Measurements from ENCODE around the gene ADAMTS6.

ADAMTS6 gene

GRCh38 chr5:65483546-65484346, 2.0 kb upstream of the ADAMTS6 start:
- Histone ChIP-seq H3K27me3 (ENCODE audit: control insufficient read depth, insufficient read depth, low read length) (peaks cover 16% of the 10 kb centered on the region), H3K9ac (ENCODE audit: low read length) (peak overlapping the region; percentile 78), H3K9me3 (ENCODE audit: control insufficient read depth, low read depth, low read length) (no peaks in the 10 kb centered on the region), H3K4me3 (ENCODE audit: low read length) (peak overlapping the region; percentile 66), H3K27ac (ENCODE audit: low read length) (no peak overlapping the region), H3K4me1 (ENCODE audit: control insufficient read depth, low read depth, low read length) (peaks cover 31% of the 10 kb centered on the region), H3K36me3 (ENCODE audit: control insufficient read depth, low read depth, low read length) (no peaks in the 10 kb centered on the region)

- Histone ChIP-seq H3K4me3 (ENCODE audit: low read length) (peak overlapping the region; percentile 66), H3K27me3 (ENCODE audit: control insufficient read depth, insufficient read depth, low read length) (peaks cover 16% of the 10 kb centered on the region), H3K36me3 (ENCODE audit: control insufficient read depth, low read depth, low read length) (no peaks in the 10 kb centered on the region), H3K4me1 (ENCODE audit: control insufficient read depth, low read depth, low read length) (peaks cover 33% of the 10 kb centered on the region), H3K27ac (ENCODE audit: low read length) (no peak overlapping the region), H3K9ac (ENCODE audit: low read length) (peak overlapping the region; percentile 78), H3K9me3 (ENCODE audit: control insufficient read depth, low read depth, low read length) (no peaks in the 10 kb centered on the region)
Measured at GRCh38 chr5:65482736-65483545, 1.2 kb upstream of the ADAMTS6 start.

DNA sequence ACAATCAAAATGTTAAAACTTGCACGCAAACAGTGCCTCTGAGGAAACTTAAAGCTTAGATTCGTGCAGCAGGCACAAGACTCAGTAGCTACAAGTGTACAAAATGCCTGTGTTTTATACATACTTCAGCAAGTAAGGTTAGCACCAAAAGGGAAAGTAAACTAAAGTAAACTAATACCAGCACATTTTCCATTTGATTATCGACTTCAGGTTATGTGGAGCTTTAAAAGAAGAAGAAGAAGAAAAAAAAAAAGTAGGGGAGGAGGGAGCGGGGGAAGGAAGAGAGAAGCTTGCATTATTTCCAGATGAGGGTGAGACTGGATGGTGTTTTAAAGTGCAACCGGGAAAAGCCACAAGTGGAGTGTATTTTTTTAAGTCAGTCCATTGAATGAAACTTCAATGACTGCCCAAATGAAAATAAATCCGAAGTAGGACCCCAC, 596 bp upstream of the ADAMTS6 start:
- peaks cover 33% of the 10 kb centered on the region for H3K4me1 ChIP-seq (ENCODE audit: control insufficient read depth, low read depth, low read length)
- peak overlapping the region; percentile 66 for H3K4me3 ChIP-seq (ENCODE audit: low read length)
- no peaks in the 10 kb centered on the region for H3K9me3 ChIP-seq (ENCODE audit: control insufficient read depth, low read depth, low read length)
- H3K27me3 ChIP-seq (ENCODE audit: control insufficient read depth, insufficient read depth, low read length): peaks cover 16% of the 10 kb centered on the region
- peak overlapping the region; percentile 78 for H3K9ac ChIP-seq (ENCODE audit: low read length)
- H3K36me3 ChIP-seq (ENCODE audit: control insufficient read depth, low read depth, low read length): no peaks in the 10 kb centered on the region
- peak overlapping the region; percentile 80 for H3K27ac ChIP-seq (ENCODE audit: low read length)

GRCh38 chr5:65481171-65481581, 544 bp downstream of the ADAMTS6 start:
- Histone ChIP-seq H3K36me3 (ENCODE audit: control insufficient read depth, low read depth, low read length) (no peaks in the 10 kb centered on the region), H3K9ac (ENCODE audit: low read length) (peak overlapping the region; percentile 78), H3K27ac (ENCODE audit: low read length) (peak overlapping the region; percentile 80), H3K4me1 (ENCODE audit: control insufficient read depth, low read depth, low read length) (peaks cover 33% of the 10 kb centered on the region), H3K9me3 (ENCODE audit: control insufficient read depth, low read depth, low read length) (no peaks in the 10 kb centered on the region), H3K4me3 (ENCODE audit: low read length) (peak overlapping the region; percentile 66), H3K27me3 (ENCODE audit: control insufficient read depth, insufficient read depth, low read length) (peaks cover 16% of the 10 kb centered on the region)

GRCh38 chr5:65480306-65480865, 1.3 kb downstream of the ADAMTS6 start:
- peak overlapping the region; percentile 78 for H3K9ac ChIP-seq (ENCODE audit: low read length)

DNA sequence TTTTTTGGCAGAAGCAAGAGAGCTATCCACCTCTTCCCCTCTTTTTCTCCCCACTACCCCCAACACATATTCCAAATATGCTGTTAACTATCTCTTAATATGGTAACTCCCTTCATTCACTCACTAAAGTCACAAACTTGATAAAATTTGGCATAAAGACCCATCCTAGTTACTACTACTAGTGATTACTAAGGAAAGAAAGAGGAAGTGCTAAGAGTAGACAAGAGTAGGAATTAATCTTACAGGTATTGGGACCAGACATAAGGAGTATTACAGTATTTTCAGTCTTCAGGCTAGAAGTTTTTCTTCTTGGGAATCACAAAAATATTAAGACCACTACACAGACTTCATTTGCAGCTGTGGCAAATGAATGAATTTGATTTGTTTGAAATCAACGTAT, 2.2 kb downstream of the ADAMTS6 start:
- Histone ChIP-seq H3K27me3 (ENCODE audit: control insufficient read depth, insufficient read depth, low read length) (peaks cover 16% of the 10 kb centered on the region), H3K36me3 (ENCODE audit: control insufficient read depth, low read depth, low read length) (no peaks in the 10 kb centered on the region), H3K9me3 (ENCODE audit: control insufficient read depth, low read depth, low read length) (no peaks in the 10 kb centered on the region), H3K4me3 (ENCODE audit: low read length) (peak overlapping the region; percentile 66), H3K9ac (ENCODE audit: low read length) (no peak overlapping the region), H3K4me1 (ENCODE audit: control insufficient read depth, low read depth, low read length) (peaks cover 33% of the 10 kb centered on the region), H3K27ac (ENCODE audit: low read length) (no peak overlapping the region)

More at GRCh38 chr5:65480306-65480865, 1.3 kb downstream of the ADAMTS6 start:
- no peaks in the 10 kb centered on the region for H3K9me3 ChIP-seq (ENCODE audit: control insufficient read depth, low read depth, low read length)
- H3K27ac ChIP-seq (ENCODE audit: low read length): no peak overlapping the region
- peaks cover 33% of the 10 kb centered on the region for H3K4me1 ChIP-seq (ENCODE audit: control insufficient read depth, low read depth, low read length)
- H3K27me3 ChIP-seq (ENCODE audit: control insufficient read depth, insufficient read depth, low read length): peaks cover 16% of the 10 kb centered on the region
- peak overlapping the region; percentile 66 for H3K4me3 ChIP-seq (ENCODE audit: low read length)
- H3K36me3 ChIP-seq (ENCODE audit: control insufficient read depth, low read depth, low read length): no peaks in the 10 kb centered on the region

DNA sequence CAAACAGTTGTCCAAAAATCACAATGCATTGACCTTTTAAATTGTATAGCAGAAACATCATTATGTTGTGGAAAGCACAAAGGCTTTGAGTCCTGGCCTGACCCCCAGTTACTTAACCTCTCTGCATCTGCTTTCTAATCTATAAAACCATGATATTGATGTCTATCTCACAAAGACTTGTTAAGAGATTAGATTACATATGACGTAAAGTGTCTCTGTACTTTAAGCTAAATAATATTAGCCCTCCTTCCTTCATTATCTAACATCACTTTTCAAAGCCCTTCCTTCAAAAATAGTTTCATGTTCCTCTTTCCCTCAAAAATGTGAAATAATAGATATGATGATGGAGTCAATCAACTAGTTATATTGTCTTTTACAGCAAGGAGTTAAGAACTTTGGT, 3.4 kb downstream of the ADAMTS6 start:
- no peak overlapping the region for H3K9ac ChIP-seq (ENCODE audit: low read length)
- H3K4me3 ChIP-seq (ENCODE audit: low read length): no peak overlapping the region
- H3K9me3 ChIP-seq (ENCODE audit: control insufficient read depth, low read depth, low read length): no peaks in the 10 kb centered on the region
- no peaks in the 10 kb centered on the region for H3K36me3 ChIP-seq (ENCODE audit: control insufficient read depth, low read depth, low read length)
- peaks cover 28% of the 10 kb centered on the region for H3K4me1 ChIP-seq (ENCODE audit: control insufficient read depth, low read depth, low read length)
- peaks cover 16% of the 10 kb centered on the region for H3K27me3 ChIP-seq (ENCODE audit: control insufficient read depth, insufficient read depth, low read length)
- H3K27ac ChIP-seq (ENCODE audit: low read length): no peak overlapping the region

DNA sequence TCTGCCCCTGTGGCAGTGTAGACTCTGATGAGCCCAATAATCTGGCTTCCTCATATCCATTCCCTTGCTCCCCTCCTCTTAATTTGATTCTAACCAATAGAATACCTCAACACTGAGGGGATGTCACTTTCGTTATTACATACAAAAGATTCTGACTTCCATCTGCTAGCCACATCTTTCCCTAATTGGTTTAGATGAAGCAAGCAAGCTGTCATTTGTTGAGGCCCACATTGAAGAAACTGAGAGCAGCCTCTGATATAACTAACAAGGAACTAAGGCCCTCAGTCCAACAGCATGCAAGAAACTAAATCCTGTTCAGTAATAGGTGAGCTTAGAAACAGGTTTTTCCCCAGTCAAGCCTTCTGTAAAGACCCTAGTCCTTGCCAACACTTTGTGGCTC, 5.8 kb downstream of the ADAMTS6 start:
- Histone ChIP-seq H3K9me3 (ENCODE audit: control insufficient read depth, low read depth, low read length) (no peaks in the 10 kb centered on the region), H3K27me3 (ENCODE audit: control insufficient read depth, insufficient read depth, low read length) (peaks cover 16% of the 10 kb centered on the region), H3K4me3 (ENCODE audit: low read length) (no peak overlapping the region), H3K27ac (ENCODE audit: low read length) (no peak overlapping the region), H3K36me3 (ENCODE audit: control insufficient read depth, low read depth, low read length) (no peaks in the 10 kb centered on the region), H3K9ac (ENCODE audit: low read length) (no peak overlapping the region), H3K4me1 (ENCODE audit: control insufficient read depth, low read depth, low read length) (peaks cover 17% of the 10 kb centered on the region)

DNA sequence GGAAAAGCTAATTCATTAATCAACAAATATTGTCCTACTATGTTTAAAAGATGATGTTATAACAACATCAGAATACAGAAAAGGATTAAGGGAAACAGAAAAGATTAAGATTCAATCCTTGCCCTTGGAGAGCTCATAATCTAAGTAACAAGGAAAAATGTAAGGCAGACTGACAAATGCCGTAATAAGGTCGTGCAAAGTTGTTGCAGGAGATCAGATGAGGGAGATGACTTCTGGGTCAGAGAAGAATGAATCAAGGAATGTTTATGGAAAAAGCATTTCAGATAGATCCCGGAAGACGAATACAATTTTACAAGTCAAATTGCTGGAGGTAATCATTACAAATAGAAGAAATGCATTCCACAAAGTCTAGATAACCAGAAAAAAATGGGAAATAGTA, 6.4 kb downstream of the ADAMTS6 start:
- no peak overlapping the region for H3K4me3 ChIP-seq (ENCODE audit: low read length)
- H3K27me3 ChIP-seq (ENCODE audit: control insufficient read depth, insufficient read depth, low read length): peaks cover 11% of the 10 kb centered on the region

DNA sequence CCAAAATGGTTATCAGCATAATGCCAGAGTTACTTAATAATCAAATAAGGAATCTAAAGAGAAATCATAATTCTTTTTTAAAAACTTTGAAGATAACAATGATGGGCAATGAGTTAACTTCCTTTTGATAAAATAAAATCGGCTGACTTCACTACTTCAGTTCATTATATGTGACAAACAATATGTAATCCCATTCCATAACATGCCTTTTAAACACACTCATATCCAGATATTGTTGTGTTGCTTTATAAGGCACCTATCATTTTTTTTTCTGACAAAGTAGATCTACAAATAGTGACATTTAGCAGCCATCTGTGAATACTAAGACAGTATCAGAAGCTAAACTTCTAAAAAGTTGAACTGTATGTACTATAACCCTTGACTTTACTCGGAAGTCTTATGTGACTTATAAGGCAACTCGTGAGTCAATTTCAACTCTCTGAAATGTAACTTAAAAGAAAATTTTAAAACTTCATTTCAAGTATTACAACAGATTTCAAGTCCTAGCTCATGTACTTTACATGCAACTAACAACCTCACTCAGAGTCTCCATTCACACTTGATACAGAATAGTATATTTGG, 7.5 kb downstream of the ADAMTS6 start:
- no peaks in the 10 kb centered on the region for H3K36me3 ChIP-seq (ENCODE audit: control insufficient read depth, low read depth, low read length)
- H3K9me3 ChIP-seq (ENCODE audit: control insufficient read depth, low read depth, low read length): no peaks in the 10 kb centered on the region
- peaks cover under 1% of the 10 kb centered on the region for H3K27me3 ChIP-seq (ENCODE audit: control insufficient read depth, insufficient read depth, low read length)
- peaks cover 3% of the 10 kb centered on the region for H3K4me1 ChIP-seq (ENCODE audit: control insufficient read depth, low read depth, low read length)
- no peak overlapping the region for H3K9ac ChIP-seq (ENCODE audit: low read length)
- no peak overlapping the region for H3K4me3 ChIP-seq (ENCODE audit: low read length)
- H3K27ac ChIP-seq (ENCODE audit: low read length): no peak overlapping the region

More for the DNA sequence above, 6.4 kb downstream of the ADAMTS6 start:
- Histone ChIP-seq H3K9me3 (ENCODE audit: control insufficient read depth, low read depth, low read length) (no peaks in the 10 kb centered on the region), H3K27ac (ENCODE audit: low read length) (no peak overlapping the region), H3K4me1 (ENCODE audit: control insufficient read depth, low read depth, low read length) (peaks cover 13% of the 10 kb centered on the region), H3K9ac (ENCODE audit: low read length) (no peak overlapping the region), H3K36me3 (ENCODE audit: control insufficient read depth, low read depth, low read length) (no peaks in the 10 kb centered on the region)

GRCh38 chr5:65468633-65469032, 13.1 kb downstream of the ADAMTS6 start:
- no peaks in the 10 kb centered on the region for H3K27me3 ChIP-seq (ENCODE audit: control insufficient read depth, insufficient read depth, low read length)
- H3K27ac ChIP-seq (ENCODE audit: low read length): no peak overlapping the region
- no peak overlapping the region for H3K9ac ChIP-seq (ENCODE audit: low read length)
- H3K36me3 ChIP-seq (ENCODE audit: control insufficient read depth, low read depth, low read length): no peaks in the 10 kb centered on the region
- H3K4me1 ChIP-seq (ENCODE audit: control insufficient read depth, low read depth, low read length): no peaks in the 10 kb centered on the region
- no peaks in the 10 kb centered on the region for H3K9me3 ChIP-seq (ENCODE audit: control insufficient read depth, low read depth, low read length)
- H3K4me3 ChIP-seq (ENCODE audit: low read length): no peak overlapping the region
